ENCODE measurements around the gene FRG2B.

- TF ChIP-seq TEAD4 (IDR thresholded peaks at IDR 0.05; ENCODE audit: low read depth, low read length): no peak
- no peak for TF ChIP-seq RXRA (IDR thresholded peaks at IDR 0.05; ENCODE audit: insufficient read depth, low read depth, low read length)
- TF ChIP-seq CTCF (IDR thresholded peaks at IDR 0.05; ENCODE audit: control extremely low read depth in 1 of 3, insufficient read depth in 1 of 3, low read depth in 1 of 3, low read length in 3 of 3): no peak
- no peak for TF ChIP-seq EGR1 (IDR thresholded peaks at IDR 0.05; ENCODE audit: borderline replicate concordance, low read depth, low read length)
- no peak for TF ChIP-seq EZH2 (IDR thresholded peaks at IDR 0.05; ENCODE audit: low read depth, low read length, severe bottlenecking)
- TF ChIP-seq SRF (IDR thresholded peaks at IDR 0.05; ENCODE audit: low read depth, low read length): no peak
- no peak for TF ChIP-seq JUND (IDR thresholded peaks at IDR 0.05; ENCODE audit: low read length)
- no peak for TF ChIP-seq USF2 (IDR thresholded peaks at IDR 0.05; ENCODE audit: low read length)
- no peak for TF ChIP-seq RNF2 (IDR thresholded peaks at IDR 0.05; ENCODE audit: borderline replicate concordance, low read depth, low read length, missing control alignments, poor library complexity, severe bottlenecking)
Measured at GRCh38 chr10:133592716-133593115, 33.9 kb downstream of the FRG2B start.
